GM18519 (cell line): Measurements from ENCODE around the gene ACCS.

ENCODE experiments used
- ATAC-seq: cut with Tn5 transposase; IDR thresholded peaks from one replicate; pipeline ENCODE4 v1.9.1; 2021; ENCODE audit warnings: mild to moderate bottlenecking, moderate library complexity; ENCODE audit not compliant: unreplicated experiment, low FRiP score

The ACCS gene

DNA sequence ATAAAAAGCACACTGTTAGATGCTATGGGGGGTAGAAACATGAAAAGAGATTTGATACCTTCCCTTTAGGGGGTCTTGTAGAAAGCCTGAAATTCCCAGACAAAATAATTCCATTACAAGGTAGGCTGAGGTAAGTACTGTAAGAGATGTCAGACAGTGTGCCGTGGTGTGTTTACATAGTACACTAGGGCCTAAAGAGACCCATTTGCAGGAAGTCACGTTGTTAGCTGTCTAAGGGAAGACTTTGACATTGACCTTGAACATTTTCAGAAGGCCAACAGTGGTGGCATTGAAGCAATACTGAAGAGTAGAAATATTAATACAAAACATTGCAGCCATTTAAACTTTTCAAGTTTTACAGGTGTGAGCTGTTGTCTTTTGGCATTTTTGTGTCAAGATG lies 60.2 kb downstream of the ACCS start:
- ATAC-seq: no peak

DNA sequence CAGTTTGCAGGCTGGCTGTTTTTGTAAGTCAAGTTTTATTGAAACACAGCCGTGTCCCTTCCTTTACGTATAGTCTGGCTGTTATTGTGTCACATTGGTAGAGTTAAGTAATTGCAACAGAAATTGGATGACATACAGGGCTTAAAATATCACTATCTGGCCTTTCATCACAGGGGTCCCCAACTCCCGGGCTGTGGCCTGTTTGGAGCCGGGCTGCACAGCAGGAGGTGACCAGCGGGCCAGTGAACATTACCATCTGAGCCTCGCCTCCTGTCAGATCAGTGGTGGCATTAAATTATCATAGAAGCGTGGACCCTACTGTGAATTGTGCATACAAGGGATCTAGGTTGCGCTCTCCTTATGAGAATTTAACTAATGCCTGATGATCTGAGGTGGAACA lies 61.1 kb downstream of the ACCS start:
- no peak for ATAC-seq

DNA sequence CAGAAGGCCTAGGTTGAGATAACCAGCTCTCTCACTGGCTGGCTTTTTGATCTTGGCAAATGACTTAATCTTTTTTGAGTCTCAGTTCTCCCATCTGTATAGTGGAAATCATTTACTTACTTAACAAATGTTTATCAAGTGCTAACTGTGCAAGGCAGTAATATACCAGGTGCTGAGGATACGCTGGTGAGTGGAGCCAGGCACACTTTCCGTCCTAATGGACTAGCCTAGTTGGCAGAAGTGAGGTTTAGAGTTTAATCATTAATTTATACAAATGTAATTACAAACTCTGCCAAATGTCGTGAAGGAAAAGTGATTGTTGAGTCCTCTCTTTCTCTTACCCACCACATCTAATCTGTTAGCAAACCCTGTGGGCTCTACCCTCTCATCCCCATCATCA lies 62.7 kb downstream of the ACCS start:
- ATAC-seq: no peak

DNA sequence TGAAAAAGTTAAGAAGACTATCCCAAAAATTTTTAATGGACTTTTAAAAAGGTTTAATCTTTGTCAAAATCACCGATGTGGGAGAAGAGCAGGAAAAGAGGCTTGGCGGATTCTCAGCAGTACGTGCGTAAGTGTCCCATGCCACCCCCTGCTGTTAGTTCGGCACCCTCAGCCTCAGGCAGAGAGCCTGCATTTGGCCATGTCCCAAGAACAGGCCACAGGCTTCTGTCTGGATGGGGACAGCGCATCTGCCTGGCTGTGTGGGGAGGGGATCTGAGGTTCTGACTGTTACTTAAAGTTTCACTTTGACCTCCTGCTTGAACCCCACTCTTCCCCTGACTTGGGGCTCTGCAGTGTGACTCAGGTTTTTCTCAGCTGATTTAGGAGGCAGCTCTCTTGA lies 64.7 kb downstream of the ACCS start:
- ATAC-seq: no peak

DNA sequence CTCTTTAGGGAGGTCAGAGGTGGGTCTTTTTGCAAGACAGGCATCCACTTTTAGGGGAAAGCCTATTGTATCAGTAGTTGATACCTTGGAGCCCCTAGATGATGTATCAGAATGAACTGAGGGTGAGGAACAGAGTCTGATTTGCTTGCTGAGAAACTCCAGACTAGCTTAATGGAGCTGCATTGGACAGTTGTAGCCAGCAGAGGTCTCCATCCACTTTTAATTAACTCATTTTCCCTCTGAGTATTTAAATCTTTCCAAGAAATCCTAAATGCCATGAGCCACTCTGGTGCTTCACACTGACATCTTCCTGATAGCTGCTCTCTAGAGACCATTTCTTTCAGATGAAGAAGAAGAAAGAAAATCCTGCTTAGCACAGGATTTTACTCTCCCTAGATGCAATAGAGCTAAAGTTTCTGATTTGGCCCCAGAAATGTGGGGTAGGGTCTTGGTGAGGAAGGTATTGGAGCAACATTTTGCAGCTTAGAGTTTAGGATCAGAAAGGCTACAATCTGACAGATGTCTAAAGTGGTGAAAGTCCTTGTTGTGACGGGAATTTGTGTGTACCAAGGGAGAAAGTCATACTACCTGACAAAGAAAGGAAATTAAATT lies 67.4 kb downstream of the ACCS start:
- no peak for ATAC-seq
